Renal cortical epithelial cell (primary cell): ENCODE measurements around the gene TFDP3. TPM values are rescaled to one million over a fixed set of nuclear protein-coding genes. Genes with fewer than 3 reads are reported as not detected.

ENCODE experiments used
- DNase-seq: peaks from one replicate; pipeline ENCODE4 v3.0.0-alpha.2; 2011; ENCODE audit warnings: low read depth
- total RNA-seq: library from RNA; depleted of rRNA; stranded (reverse); fragments of >200 nt; gene quantifications from 2 replicates; pipeline ENCODE4 v1.2.3, GENCODE V29; 2014

The TFDP3 gene
- total RNA-seq, 1 donor from 2014 or later, result not detected

GRCh38 chrX:133188631-133189030 is 29.5 kb downstream of the TFDP3 start:
- DNase-seq, result no peak

GRCh38 chrX:133185938-133186337 is 32.2 kb downstream of the TFDP3 start:
- peak; percentile 46 for DNase-seq

- DNase-seq, result no peak
Measured at GRCh38 chrX:133185119-133185518, 33.0 kb downstream of the TFDP3 start.

GRCh38 chrX:133183806-133184205 is 34.3 kb downstream of the TFDP3 start:
- no peak for DNase-seq

GRCh38 chrX:133179500-133179899 is 38.7 kb downstream of the TFDP3 start:
- no peak for DNase-seq

GRCh38 chrX:133177202-133177601 is 41.0 kb downstream of the TFDP3 start:
- DNase-seq, result no peak

- DNase-seq, result no peak
Measured at GRCh38 chrX:133175605-133176004, 42.5 kb downstream of the TFDP3 start.

GRCh38 chrX:133175162-133175561 is 43.0 kb downstream of the TFDP3 start:
- no peak for DNase-seq

- peak; percentile 25 for DNase-seq
Measured at GRCh38 chrX:133171962-133172708, 46.0 kb downstream of the TFDP3 start.

Other genes starting within 250 kb of the TFDP3 start
- gene USP26, start 121.2 kb downstream of the TFDP3 start, total RNA-seq, result not detected in 2 replicates
- gene GPC4, start 197.1 kb upstream of the TFDP3 start, total RNA-seq, result 19.4 and 80.6 TPM in 2 replicates